Liver (tissue), 3 donors: ENCODE results near the gene UNC5B.

Experiments used
- ATF3 ChIP-seq: IDR thresholded peaks from 2 replicates; pipeline ENCODE4 v1.6.1; 2016; ENCODE audit warnings: antibody characterized with exemption
- CTCF ChIP-seq: fragments of 150-350 bp; IDR thresholded peaks from 2 replicates; pipeline ENCODE4 v1.5.1; 2017; ENCODE audit warnings: improper control_type of control experiment, low read depth, low read length; ENCODE audit not compliant: missing input control
- MAX ChIP-seq: IDR thresholded peaks from 2 replicates; pipeline ENCODE4 v1.6.1; 2016; ENCODE audit warnings: antibody characterized with exemption
- REST ChIP-seq: IDR thresholded peaks from 2 replicates; pipeline ENCODE4 v1.6.1; 2016; ENCODE audit warnings: antibody characterized with exemption, mild to moderate bottlenecking
- TAF1 ChIP-seq: conservative IDR thresholded peaks from 2 replicates; pipeline ENCODE4 v1.6.1; 2016; ENCODE audit warnings: antibody characterized with exemption, mild to moderate bottlenecking
- donor health status: healthy.
- donor health status: healthy.

- TF ChIP-seq TAF1, result no peak
- TF ChIP-seq CTCF, result no peak
- TF ChIP-seq REST, result no peak
- TF ChIP-seq MAX, result no peak
- no peak for TF ChIP-seq ATF3
Observed at GRCh38 chr10:71299071-71299785, 86.9 kb downstream of the UNC5B start.
